GM23248 (cell line): ENCODE measurements around the gene SPG21.

ENCODE experiments used
- EZH2 ChIP-seq: fragments of 200-600 bp; sonication (generic); IDR thresholded peaks from 2 replicates; pipeline ENCODE4 v1.6.1; 2018; ENCODE audit warnings: antibody characterized with exemption, mild to moderate bottlenecking; ENCODE audit not compliant: insufficient read depth, poor library complexity, severe bottlenecking
- EZH2phosphoT487 ChIP-seq: fragments of 200-600 bp; sonication (generic); IDR thresholded peaks from 2 replicates; pipeline ENCODE4 v1.6.1; 2018; ENCODE audit warnings: antibody characterized with exemption, moderate library complexity, mild to moderate bottlenecking, low read depth; ENCODE audit not compliant: insufficient read depth

- TF ChIP-seq EZH2 (no peak), EZH2phosphoT487 (no peak)
These were observed 19.3 kb upstream of the SPG21 start for GRCh38 chr15:65008983-65009382.
